Calu3 (cell line): ENCODE measurements around the gene PLAAT3. TPM values are rescaled to one million over a fixed set of nuclear protein-coding genes. Genes with fewer than 3 reads are reported as not detected.
"Not testable (repeated sequence)": the region's sequence is repeated elsewhere in the genome, so short reads cannot be mapped to it uniquely, and the experiment has no call there.

Experiments
- BruUV-seq: library from RNA; stranded (reverse); fragments of 400-500 nt; replicated peaks from 2 replicates; lab custom pipeline; 2021; lab: Mats Ljungman, UMichigan
- CTCF ChIA-PET: fragments of 300-600 bp; sonication (Branson Sonifier 250); formaldehyde crosslinking; loops from one replicate; lab custom pipeline; 2022; ENCODE audit warnings: antibody characterized with exemption; lab: Charles Lee
- DNase-seq: peaks from one replicate; pipeline ENCODE4 v3.0.0; 2022
- H3K27ac Mint-ChIP-seq: one replicate; pipeline ENCODE4 v1.8.0; 2022; ENCODE audit warnings: mixed read lengths; ENCODE audit not compliant: unreplicated experiment
- H3K27me3 Mint-ChIP-seq: one replicate; pipeline ENCODE4 v1.8.0; 2022; ENCODE audit warnings: mixed read lengths; ENCODE audit not compliant: unreplicated experiment
- H3K36me3 Mint-ChIP-seq: one replicate; pipeline ENCODE4 v1.8.0; 2022; ENCODE audit warnings: mild to moderate bottlenecking, moderate library complexity, mixed read lengths; ENCODE audit not compliant: insufficient read depth, unreplicated experiment
- H3K4me1 Mint-ChIP-seq: one replicate; pipeline ENCODE4 v1.8.0; 2022; ENCODE audit warnings: mild to moderate bottlenecking, low read depth, mixed read lengths; ENCODE audit not compliant: unreplicated experiment
- H3K4me3 Mint-ChIP-seq: one replicate; pipeline ENCODE4 v1.8.0; 2022; ENCODE audit warnings: mild to moderate bottlenecking, low read depth, moderate library complexity, mixed read lengths; ENCODE audit not compliant: unreplicated experiment
- H3K9me3 Mint-ChIP-seq: one replicate; pipeline ENCODE4 v1.8.0; 2022; ENCODE audit warnings: low read depth, mixed read lengths; ENCODE audit not compliant: unreplicated experiment
- intact Hi-C: fragments of 100-400 bp; cut with micrococcal nuclease; formaldehyde crosslinking; loops from one replicate; pipeline ENCODE4 v1.10.0; 2022; ENCODE audit not compliant: unreplicated experiment
- total RNA-seq: library from RNA; stranded (reverse); gene quantifications from 2 replicates; pipeline ENCODE4 v1.2.3, GENCODE V29; 2022
- TF ChIP-seq, protein P1 (sequence below): fragments of 200-600 bp; IDR thresholded peaks from one replicate; pipeline ENCODE4 v1.8.0; 2022; ENCODE audit warnings: antibody characterized with exemption; ENCODE audit not compliant: unreplicated experiment

PLAAT3 gene
- total RNA-seq, 1 experiment from 2014 or later, result 297 TPM

DNA sequence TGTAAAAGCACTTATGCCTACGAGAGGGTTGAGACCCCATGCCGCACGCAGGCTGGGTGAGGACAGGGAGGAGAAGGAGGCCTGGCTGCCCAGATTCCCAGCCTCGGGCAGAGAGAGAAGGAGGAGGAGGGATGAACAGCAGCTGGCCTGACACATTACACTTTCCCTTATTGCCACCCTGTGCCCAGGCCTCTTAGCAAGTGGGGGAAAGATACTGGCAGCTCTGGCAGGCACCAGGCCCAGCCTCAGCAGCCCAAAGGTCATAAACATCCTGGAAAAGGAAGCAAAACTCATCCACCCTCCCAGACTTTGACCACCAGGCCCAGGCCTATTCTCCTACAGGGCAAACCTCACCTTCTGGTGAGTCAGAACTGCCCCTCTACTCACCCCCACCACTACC lies 4.7 kb downstream of the PLAAT3 start:
- no TSS peak for BruUV-seq
- Mint-ChIP-seq H3K4me3 (peak overlapping the region; percentile 92), H3K9me3 (no peaks in the 10 kb centered on the region), H3K27ac (peak overlapping the region; percentile 92), H3K4me1 (peaks cover 56% of the 10 kb centered on the region), H3K36me3 (peaks cover 98% of the 10 kb centered on the region), H3K27me3 (no peaks in the 10 kb centered on the region)
- DNase-seq, result peak; percentile 49
- TF ChIP-seq, protein P1, sequence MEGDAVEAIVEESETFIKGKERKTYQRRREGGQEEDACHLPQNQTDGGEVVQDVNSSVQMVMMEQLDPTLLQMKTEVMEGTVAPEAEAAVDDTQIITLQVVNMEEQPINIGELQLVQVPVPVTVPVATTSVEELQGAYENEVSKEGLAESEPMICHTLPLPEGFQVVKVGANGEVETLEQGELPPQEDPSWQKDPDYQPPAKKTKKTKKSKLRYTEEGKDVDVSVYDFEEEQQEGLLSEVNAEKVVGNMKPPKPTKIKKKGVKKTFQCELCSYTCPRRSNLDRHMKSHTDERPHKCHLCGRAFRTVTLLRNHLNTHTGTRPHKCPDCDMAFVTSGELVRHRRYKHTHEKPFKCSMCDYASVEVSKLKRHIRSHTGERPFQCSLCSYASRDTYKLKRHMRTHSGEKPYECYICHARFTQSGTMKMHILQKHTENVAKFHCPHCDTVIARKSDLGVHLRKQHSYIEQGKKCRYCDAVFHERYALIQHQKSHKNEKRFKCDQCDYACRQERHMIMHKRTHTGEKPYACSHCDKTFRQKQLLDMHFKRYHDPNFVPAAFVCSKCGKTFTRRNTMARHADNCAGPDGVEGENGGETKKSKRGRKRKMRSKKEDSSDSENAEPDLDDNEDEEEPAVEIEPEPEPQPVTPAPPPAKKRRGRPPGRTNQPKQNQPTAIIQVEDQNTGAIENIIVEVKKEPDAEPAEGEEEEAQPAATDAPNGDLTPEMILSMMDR, result no peak
- CTCF ChIA-PET, result interaction anchor here (1.3 kb wide), 1 partner anchor 13 kb away, joined by 3 read pairs; no protein-coding TSS in a partner anchor
- intact Hi-C loops, result no loop called here

DNA sequence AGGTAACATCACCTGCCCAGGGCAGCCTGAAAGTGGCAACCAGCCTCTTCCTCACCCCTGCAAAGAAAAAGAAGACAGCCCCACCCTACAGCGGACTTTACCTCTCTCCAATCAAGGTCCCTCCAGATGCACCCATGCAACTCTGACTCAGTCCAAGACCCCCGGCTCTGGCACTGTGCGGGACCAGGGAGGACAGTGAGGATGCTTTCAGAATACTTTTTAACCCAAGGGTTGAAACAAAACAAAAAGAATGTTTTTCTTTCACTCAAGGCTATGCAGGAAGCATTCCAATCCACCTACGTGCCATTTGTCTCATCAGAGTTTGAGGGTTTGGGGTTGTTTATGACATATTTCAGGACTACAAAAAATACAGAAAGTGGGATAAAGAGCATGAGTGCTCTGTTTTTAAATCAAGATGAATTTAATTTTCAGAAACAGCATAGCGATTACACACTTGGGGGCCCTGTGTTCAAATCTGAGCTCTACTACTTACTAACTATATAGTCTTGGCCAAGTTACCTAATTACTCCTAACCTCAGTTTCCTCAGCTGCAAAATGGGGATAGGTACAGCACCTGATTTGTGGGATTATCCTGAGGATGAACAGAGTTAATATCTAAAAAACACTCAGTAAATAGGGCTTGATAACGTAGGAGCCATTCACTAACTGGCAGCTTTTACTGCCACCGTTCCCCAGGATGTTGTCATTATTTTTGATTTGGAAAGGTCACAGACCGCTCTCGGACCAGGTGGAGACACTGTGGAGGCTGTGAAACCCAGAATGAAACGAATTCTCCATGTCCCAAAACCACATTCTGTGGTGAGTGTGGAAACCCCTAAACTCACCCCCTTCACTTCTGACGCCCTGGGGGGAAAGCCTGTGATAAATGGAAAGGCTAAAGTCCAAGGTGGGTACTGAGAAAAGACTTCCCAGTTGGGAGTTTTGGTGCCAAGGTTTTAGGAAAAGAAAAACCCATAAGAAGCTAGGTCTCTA lies 5.6 kb downstream of the PLAAT3 start:
- Mint-ChIP-seq H3K9me3 (no peaks in the 10 kb centered on the region), H3K27me3 (no peaks in the 10 kb centered on the region), H3K36me3 (peaks cover 94% of the 10 kb centered on the region), H3K4me1 (peaks cover 58% of the 10 kb centered on the region), H3K4me3 (peak overlapping the region; percentile 92), H3K27ac (peak overlapping the region; percentile 92)
- BruUV-seq, result no TSS peak
- TF ChIP-seq, protein P1, result no peak
- intact Hi-C loops, result no loop called here
- DNase-seq, result no peak
- CTCF ChIA-PET, result interaction anchor here (1.3 kb wide), 1 partner anchor 14 kb away, joined by 3 read pairs; no protein-coding TSS in a partner anchor

DNA sequence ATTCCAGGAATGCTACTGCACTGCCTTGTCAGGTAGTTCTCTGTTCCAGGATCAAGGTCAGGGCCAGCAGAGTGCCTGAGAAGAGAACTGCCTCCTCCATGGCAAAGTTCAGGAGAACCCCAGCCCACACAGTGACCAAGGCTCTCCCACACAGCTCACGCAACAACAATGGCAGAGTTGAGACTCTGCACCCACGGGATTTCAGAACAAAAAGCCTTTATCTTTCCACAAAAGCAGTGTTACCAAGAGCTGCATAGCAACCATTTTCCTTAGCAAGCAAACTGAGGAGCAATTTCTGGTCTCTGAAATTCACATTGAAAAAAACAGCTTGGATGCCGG lies 11.1 kb downstream of the PLAAT3 start:
- CTCF ChIA-PET, result interaction anchor here (1.1 kb wide), 1 partner anchor 111 kb away, joined by 4 read pairs; no protein-coding TSS in a partner anchor
- Mint-ChIP-seq H3K4me3 (peak overlapping the region; percentile 37), H3K27ac (peak overlapping the region; percentile 80), H3K27me3 (no peaks in the 10 kb centered on the region), H3K36me3 (peaks cover 76% of the 10 kb centered on the region), H3K9me3 (peaks cover 2% of the 10 kb centered on the region), H3K4me1 (peaks cover 65% of the 10 kb centered on the region)
- TF ChIP-seq, protein P1, result no peak
- intact Hi-C loops, result no loop called here
- no TSS peak for BruUV-seq
- no peak for DNase-seq

DNA sequence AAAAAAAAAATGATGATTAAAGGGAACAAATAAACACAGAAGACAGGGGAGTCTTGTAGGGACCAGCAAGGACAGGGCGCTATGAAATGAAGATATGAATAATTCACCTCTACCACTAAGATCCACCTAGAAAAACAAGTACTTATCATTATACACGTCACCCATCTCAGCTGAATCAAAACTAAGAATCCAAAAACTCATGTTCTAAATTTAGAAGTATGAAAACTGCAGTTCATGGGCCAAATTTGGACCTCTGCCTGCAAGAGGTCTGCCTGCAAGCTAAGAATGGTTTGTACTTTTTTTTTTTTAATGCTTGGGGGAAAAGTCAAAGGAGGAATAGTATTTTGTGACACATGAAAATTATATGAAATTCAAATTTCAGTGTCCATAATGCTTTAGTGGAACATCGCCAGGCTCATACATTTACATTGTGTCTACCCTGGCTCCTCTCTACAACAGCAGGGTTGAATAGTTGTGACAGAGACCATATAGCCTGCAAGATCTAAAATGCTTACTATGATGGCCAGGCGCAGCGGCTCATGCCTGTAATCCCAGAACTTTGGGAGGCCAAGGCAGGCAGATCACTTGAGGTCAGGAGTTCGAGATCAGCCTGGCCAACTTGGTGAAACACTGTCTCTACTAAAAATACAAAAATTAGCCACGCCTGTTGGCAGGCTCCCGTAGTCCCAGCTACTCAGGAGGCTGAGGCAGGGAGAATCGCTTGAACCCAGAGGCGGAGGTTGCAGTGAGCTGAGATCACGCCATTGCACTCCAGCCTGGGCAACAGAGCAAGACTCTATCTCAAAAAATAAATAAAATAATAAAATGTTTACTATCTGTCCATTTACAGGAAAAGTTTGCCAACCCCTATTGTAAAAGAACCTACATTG lies 11.7 kb downstream of the PLAAT3 start:
- intact Hi-C loops, H3K9me3 Mint-ChIP-seq, H3K27me3 Mint-ChIP-seq, BruUV-seq, DNase-seq: not testable (repeated sequence)
- CTCF ChIA-PET, result interaction anchor here (0.7 to 1.1 kb wide), 2 partner anchors 111 to 198 kb away, joined by 4 read pairs; no protein-coding TSS in a partner anchor
- Mint-ChIP-seq H3K4me3 (peak overlapping the region; percentile 37), H3K4me1 (peaks cover 59% of the 10 kb centered on the region), H3K36me3 (peaks cover 78% of the 10 kb centered on the region), H3K27ac (peak overlapping the region; percentile 80)
